DOHH2 (cell line): ENCODE data around the gene TYMP.
A peak's percentile ranks its signal among the peaks of the same experiment; 100 is the strongest.

ENCODE experiments used
- H3F3A ChIP-seq: fragments of 200-600 bp; sonication (generic), shearing (Covaris generic); 2 replicates; pipeline ENCODE4 v1.6.0; 2016; ENCODE audit warnings: antibody characterized with exemption, mild to moderate bottlenecking; ENCODE audit not compliant: control insufficient read depth, insufficient read depth
- H3K27ac ChIP-seq: fragments of 200-600 bp; sonication (generic); 2 replicates; pipeline ENCODE4 v1.5.1; 2014; ENCODE audit warnings: low read depth, mild to moderate bottlenecking, low read length, moderate library complexity
- H3K27me3 ChIP-seq: fragments of 200-600 bp; sonication (generic); 2 replicates; pipeline ENCODE4 v1.6.1; 2014; ENCODE audit warnings: mild to moderate bottlenecking, low read length, mixed read lengths; ENCODE audit not compliant: control insufficient read depth
- H3K36me3 ChIP-seq: fragments of 200-600 bp; sonication (generic); 2 replicates; pipeline ENCODE4 v1.6.1; 2014; ENCODE audit warnings: mild to moderate bottlenecking, low read length, moderate library complexity, mixed read lengths; ENCODE audit not compliant: control insufficient read depth
- H3K4me1 ChIP-seq: fragments of 200-600 bp; sonication (generic); 2 replicates; pipeline ENCODE4 v1.6.1; 2014; ENCODE audit warnings: mild to moderate bottlenecking, low read length, mixed read lengths; ENCODE audit not compliant: control insufficient read depth
- H3K4me2 ChIP-seq: fragments of 200-600 bp; sonication (generic); 2 replicates; pipeline ENCODE4 v1.6.0; 2014; ENCODE audit warnings: mild to moderate bottlenecking, low read length, moderate library complexity
- H3K4me3 ChIP-seq: fragments of 200-600 bp; sonication (generic); 2 replicates; pipeline ENCODE4 v1.5.1; 2014; ENCODE audit warnings: mild to moderate bottlenecking, low read length, mixed read lengths
- H3K79me2 ChIP-seq: fragments of 200-600 bp; sonication (generic); 2 replicates; pipeline ENCODE4 v1.6.1; 2014; ENCODE audit warnings: mild to moderate bottlenecking, low read length, mixed read lengths; ENCODE audit not compliant: control insufficient read depth
- H3K9me2 ChIP-seq: fragments of 200-600 bp; sonication (generic); replicated peaks from 2 replicates; pipeline ENCODE4 v1.6.1; 2014; ENCODE audit warnings: mild to moderate bottlenecking, low read length, mixed read lengths; ENCODE audit not compliant: control insufficient read depth
- H3K9me3 ChIP-seq: fragments of 200-600 bp; sonication (generic); 2 replicates; pipeline ENCODE4 v1.6.1; 2014; ENCODE audit warnings: antibody characterized with exemption, low read length, mixed read lengths; ENCODE audit not compliant: control insufficient read depth, insufficient read depth
- H4K20me1 ChIP-seq: fragments of 200-600 bp; sonication (generic); 2 replicates; pipeline ENCODE4 v1.6.0; 2014; ENCODE audit warnings: low read depth, mild to moderate bottlenecking, antibody characterized with exemption, low read length, moderate library complexity; ENCODE audit not compliant: control insufficient read depth, insufficient read depth
- CTCF ChIP-seq: fragments of 200-600 bp; sonication (generic); IDR thresholded peaks from one replicate; pipeline ENCODE4 v1.5.1; 2014; ENCODE audit warnings: antibody characterized with exemption, mild to moderate bottlenecking, low read depth, low read length; ENCODE audit not compliant: poor library complexity, severe bottlenecking
- EZH2phosphoT487 ChIP-seq: fragments of 200-600 bp; sonication (generic); IDR thresholded peaks from 2 replicates; pipeline ENCODE4 v1.6.1; 2017; ENCODE audit warnings: borderline replicate concordance, mild to moderate bottlenecking, antibody characterized with exemption, low read length, moderate library complexity, mixed read lengths

Gene TYMP

GRCh38 chr22:50483106-50483505 lies 46.7 kb downstream of the TYMP start:
- Histone ChIP-seq H4K20me1 (no peaks in the 10 kb centered on the region), H3K4me3 (no peak overlapping the region), H3K9me3 (no peaks in the 10 kb centered on the region), H3K27ac (no peak overlapping the region), H3K79me2 (no peaks in the 10 kb centered on the region), H3K27me3 (peaks cover 32% of the 10 kb centered on the region), H3F3A (no peaks in the 10 kb centered on the region), H3K4me1 (peaks cover 23% of the 10 kb centered on the region), H3K4me2 (no peak overlapping the region), H3K9me2 (no peaks in the 10 kb centered on the region), H3K36me3 (no peaks in the 10 kb centered on the region)
- TF ChIP-seq CTCF: no peak
- TF ChIP-seq EZH2phosphoT487: no peak

- H3K4me1 ChIP-seq: peaks cover 23% of the 10 kb centered on the region
- H4K20me1 ChIP-seq: no peaks in the 10 kb centered on the region
- TF ChIP-seq EZH2phosphoT487: no peak
- TF ChIP-seq CTCF: no peak
- no peaks in the 10 kb centered on the region for H3K79me2 ChIP-seq
- no peak overlapping the region for H3K27ac ChIP-seq
- peak overlapping the region; percentile 72 for H3K4me3 ChIP-seq
- no peaks in the 10 kb centered on the region for H3K36me3 ChIP-seq
- H3K27me3 ChIP-seq: peaks cover 32% of the 10 kb centered on the region
- no peaks in the 10 kb centered on the region for H3F3A ChIP-seq
- no peaks in the 10 kb centered on the region for H3K9me2 ChIP-seq
- H3K9me3 ChIP-seq: no peaks in the 10 kb centered on the region
- H3K4me2 ChIP-seq: peak overlapping the region; percentile 80
Observed at GRCh38 chr22:50482107-50483074, 47.4 kb downstream of the TYMP start.

- no peaks in the 10 kb centered on the region for H3K9me3 ChIP-seq
- no peak within 1 kb of the TSS for H3K27ac ChIP-seq
- no peaks in the 10 kb centered on the region for H3K79me2 ChIP-seq
- H3K4me1 ChIP-seq: peaks cover 23% of the 10 kb centered on the region
- no peaks in the 10 kb centered on the region for H4K20me1 ChIP-seq
- peak within 1 kb of the TSS; percentile 80 for H3K4me2 ChIP-seq
- no peak for TF ChIP-seq EZH2phosphoT487
- no peak for TF ChIP-seq CTCF
- peaks cover 32% of the 10 kb centered on the region for H3K27me3 ChIP-seq
- H3K36me3 ChIP-seq: no peaks in the 10 kb centered on the region
- H3K9me2 ChIP-seq: no peaks in the 10 kb centered on the region
- H3F3A ChIP-seq: no peaks in the 10 kb centered on the region
- H3K4me3 ChIP-seq: peak within 1 kb of the TSS; percentile 72
Observed at GRCh38 chr22:50481440-50482106, 48.2 kb downstream of the TYMP start, which contains the start of gene ADM2. Gene ADM2, plus strand, starts transcription at chr22:50481543. Its CDS starts 305 bp downstream, at chr22:50481848.
